Activated CD4-positive, alpha-beta T cell treated with anti-CD3 and anti-CD28 coated beads, Interleukin-2, Interleukin-6, amounts not matched to agents 100 ng/mL and 50 ng/mL, durations not matched to agents 16 hours and 8 hours (primary cell): Measurements from ENCODE around the gene LSM10.

Experiments
- DNase-seq: peaks from one replicate; pipeline ENCODE4 v3.0.0-alpha.2; 2020

Gene LSM10

GRCh38 chr1:36397378-36398230, at the start of gene LSM10:
Gene LSM10, minus strand, starts transcription at chr1:36397908. Its CDS starts 3,779 bp downstream, at chr1:36394129.
- DNase-seq, result peak; percentile 95

- DNase-seq, result no peak
Observed at GRCh38 chr1:36447450-36447849, 49.7 kb upstream of the LSM10 start.

- DNase-seq, result no peak
Observed at GRCh38 chr1:36446746-36447145, 49.0 kb upstream of the LSM10 start.

- peak; percentile 49 for DNase-seq
Observed at GRCh38 chr1:36446271-36446670, 48.6 kb upstream of the LSM10 start.

- no peak for DNase-seq
Observed at GRCh38 chr1:36443297-36443696, 45.6 kb upstream of the LSM10 start.

GRCh38 chr1:36442337-36442736, 44.6 kb upstream of the LSM10 start:
- no peak for DNase-seq

- DNase-seq, result no peak
Observed at GRCh38 chr1:36440646-36441045, 42.9 kb upstream of the LSM10 start.

- DNase-seq, result no peak
Observed at GRCh38 chr1:36440044-36440443, 42.3 kb upstream of the LSM10 start.

- no peak for DNase-seq
Observed at GRCh38 chr1:36438715-36439114, 41.0 kb upstream of the LSM10 start.

- no peak for DNase-seq
Observed at GRCh38 chr1:36436821-36437220, 39.1 kb upstream of the LSM10 start.

- no peak for DNase-seq
Observed at GRCh38 chr1:36433102-36433501, 35.4 kb upstream of the LSM10 start.

GRCh38 chr1:36432616-36433015, 34.9 kb upstream of the LSM10 start:
- no peak for DNase-seq

GRCh38 chr1:36425791-36426190, 28.1 kb upstream of the LSM10 start:
- DNase-seq, result no peak

GRCh38 chr1:36421649-36422048, 23.9 kb upstream of the LSM10 start:
- no peak for DNase-seq

GRCh38 chr1:36420836-36421317, 23.2 kb upstream of the LSM10 start:
- DNase-seq, result peak; percentile 94

GRCh38 chr1:36420409-36420808, 22.7 kb upstream of the LSM10 start:
- DNase-seq, result no peak

- DNase-seq, result no peak
Observed at GRCh38 chr1:36419569-36419968, 21.9 kb upstream of the LSM10 start.

- no peak for DNase-seq
Observed at GRCh38 chr1:36419140-36419539, 21.4 kb upstream of the LSM10 start.

- DNase-seq, result no peak
Observed at GRCh38 chr1:36417931-36418330, 20.2 kb upstream of the LSM10 start.

- no peak for DNase-seq
Observed at GRCh38 chr1:36415661-36416326, 18.1 kb upstream of the LSM10 start.

GRCh38 chr1:36414384-36414783, 16.7 kb upstream of the LSM10 start:
- DNase-seq, result no peak

GRCh38 chr1:36411674-36412648, 14.3 kb upstream of the LSM10 start:
- DNase-seq, result peak; percentile 91

GRCh38 chr1:36408479-36408878, 10.8 kb upstream of the LSM10 start:
- no peak for DNase-seq
